22Rv1 (cell line): ENCODE data around the gene DDX41.

Experiments
- ZFX ChIP-seq: fragments of 450-650 bp; IDR thresholded peaks from 2 replicates; pipeline ENCODE4 v1.6.1; 2017; ENCODE audit warnings: antibody characterized with exemption, borderline replicate concordance
- TF ChIP-seq, protein P1 (sequence below): fragments of 450-650 bp; IDR thresholded peaks from 2 replicates; pipeline ENCODE4 v1.5.1; 2017; ENCODE audit warnings: mild to moderate bottlenecking

DNA sequence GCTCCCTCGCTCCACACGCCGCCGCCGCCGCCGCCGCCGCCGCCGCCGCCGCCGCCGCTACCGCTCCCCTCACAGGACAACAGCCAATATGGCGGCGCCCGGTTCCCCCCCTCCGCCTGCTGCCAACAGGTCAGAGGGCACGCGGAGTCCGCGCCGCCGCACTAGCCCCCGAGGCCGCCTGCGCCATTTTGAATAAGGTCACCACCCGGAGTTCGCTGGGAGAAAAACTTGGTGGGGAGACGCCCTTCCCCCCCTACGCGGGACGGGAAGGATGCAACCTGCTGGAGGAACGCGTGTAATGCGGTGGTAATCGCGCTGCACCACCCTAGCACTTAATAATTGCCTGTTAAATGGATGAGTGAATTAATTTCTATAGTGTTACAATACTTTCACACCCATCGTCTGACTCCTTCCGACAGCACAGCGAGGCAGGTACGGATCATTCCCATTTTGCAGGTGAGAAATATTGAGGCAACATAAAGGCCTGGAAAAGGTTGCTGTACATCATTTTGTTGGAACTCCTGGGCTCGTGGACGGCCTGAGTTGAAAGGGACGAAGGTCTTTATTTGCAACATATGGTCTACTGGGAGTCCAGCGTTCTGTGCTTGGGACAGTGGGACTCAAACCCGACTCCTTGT is 37.8 kb upstream of the DDX41 start, which contains the start of gene FAM193B:
- TF ChIP-seq, protein P1, sequence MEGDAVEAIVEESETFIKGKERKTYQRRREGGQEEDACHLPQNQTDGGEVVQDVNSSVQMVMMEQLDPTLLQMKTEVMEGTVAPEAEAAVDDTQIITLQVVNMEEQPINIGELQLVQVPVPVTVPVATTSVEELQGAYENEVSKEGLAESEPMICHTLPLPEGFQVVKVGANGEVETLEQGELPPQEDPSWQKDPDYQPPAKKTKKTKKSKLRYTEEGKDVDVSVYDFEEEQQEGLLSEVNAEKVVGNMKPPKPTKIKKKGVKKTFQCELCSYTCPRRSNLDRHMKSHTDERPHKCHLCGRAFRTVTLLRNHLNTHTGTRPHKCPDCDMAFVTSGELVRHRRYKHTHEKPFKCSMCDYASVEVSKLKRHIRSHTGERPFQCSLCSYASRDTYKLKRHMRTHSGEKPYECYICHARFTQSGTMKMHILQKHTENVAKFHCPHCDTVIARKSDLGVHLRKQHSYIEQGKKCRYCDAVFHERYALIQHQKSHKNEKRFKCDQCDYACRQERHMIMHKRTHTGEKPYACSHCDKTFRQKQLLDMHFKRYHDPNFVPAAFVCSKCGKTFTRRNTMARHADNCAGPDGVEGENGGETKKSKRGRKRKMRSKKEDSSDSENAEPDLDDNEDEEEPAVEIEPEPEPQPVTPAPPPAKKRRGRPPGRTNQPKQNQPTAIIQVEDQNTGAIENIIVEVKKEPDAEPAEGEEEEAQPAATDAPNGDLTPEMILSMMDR: peak; percentile 33; the same call in 1 of the 2 replicates
- TF ChIP-seq ZFX: no peak
